Measurements from ENCODE around the gene LIMS2. TPM values are rescaled to one million over a fixed set of nuclear protein-coding genes. Genes with fewer than 3 reads are reported as not detected.

LIMS2 gene
- total RNA-seq, 2 experiments from 2014 or later, result 4.5 to 11.4 TPM

- CTCF ChIA-PET, result interaction anchor here (1.9 kb wide), 1 partner anchor 14 kb away, joined by 6 read pairs; no protein-coding TSS in a partner anchor
- H3K9me3 Mint-ChIP-seq (ENCODE audit: low read depth), result no peaks in the 10 kb centered on the region
- H3K36me3 Mint-ChIP-seq, result no peaks in the 10 kb centered on the region
- ATAC-seq, result no peak
- no peak overlapping the region for H3K27ac Mint-ChIP-seq
- no peak overlapping the region for H3K4me3 Mint-ChIP-seq
- no peak for DNase-seq
- H3K4me1 Mint-ChIP-seq, result peaks cover 1% of the 10 kb centered on the region
- peaks cover 60% of the 10 kb centered on the region for H3K27me3 Mint-ChIP-seq
Observed at GRCh38 chr2:127664065-127664894, 11.1 kb downstream of the LIMS2 start.

- CTCF ChIA-PET, result interaction anchor here (1.9 kb wide), 1 partner anchor 14 kb away, joined by 6 read pairs; no protein-coding TSS in a partner anchor
- Mint-ChIP-seq H3K27me3 (peaks cover 55% of the 10 kb centered on the region), H3K9me3 (ENCODE audit: low read depth) (no peaks in the 10 kb centered on the region), H3K27ac (no peak overlapping the region), H3K36me3 (no peaks in the 10 kb centered on the region), H3K4me1 (peaks cover 1% of the 10 kb centered on the region), H3K4me3 (no peak overlapping the region)
- ATAC-seq (no peak), DNase-seq (no peak)
Observed at GRCh38 chr2:127663566-127664064, 11.7 kb downstream of the LIMS2 start.

DNA sequence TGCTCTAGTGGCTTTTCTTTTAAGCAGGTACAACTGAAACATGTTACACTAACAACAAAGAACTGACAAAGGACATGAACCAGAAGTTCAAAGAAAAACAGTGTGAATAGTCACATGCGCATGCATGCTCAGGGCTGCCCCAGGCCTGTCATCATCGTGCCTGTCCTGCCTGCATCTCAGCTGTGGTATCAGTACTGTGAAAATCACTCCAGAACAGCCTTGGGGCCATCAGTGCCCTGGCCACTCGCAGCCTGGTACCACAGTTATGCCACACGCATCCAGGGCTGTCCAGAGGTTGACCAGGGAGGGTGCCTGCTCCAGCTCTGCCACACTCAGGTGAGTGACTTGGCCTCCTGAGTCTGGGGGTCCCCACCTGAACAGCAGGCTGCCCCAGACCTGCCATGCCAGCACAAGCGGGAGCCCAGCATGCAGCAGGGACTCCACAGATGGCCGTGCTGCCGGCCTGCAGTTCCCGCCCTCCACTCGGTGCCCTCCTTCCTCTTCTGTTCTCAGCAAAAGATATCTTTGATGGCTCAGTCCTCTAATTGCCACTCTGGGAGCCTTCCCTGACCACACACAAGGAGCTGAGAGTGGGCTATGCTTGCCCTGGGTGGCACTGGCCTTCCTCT lies 12.3 kb downstream of the LIMS2 start:
- H3K27ac Mint-ChIP-seq, result no peak overlapping the region
- H3K36me3 Mint-ChIP-seq, result no peaks in the 10 kb centered on the region
- no peak for DNase-seq
- peaks cover 1% of the 10 kb centered on the region for H3K4me1 Mint-ChIP-seq
- peaks cover 55% of the 10 kb centered on the region for H3K27me3 Mint-ChIP-seq
- H3K4me3 Mint-ChIP-seq, result no peak overlapping the region
- CTCF ChIA-PET, result interaction anchor here (1.9 kb wide), 1 partner anchor 13 kb away, joined by 6 read pairs; no protein-coding TSS in a partner anchor
- H3K9me3 Mint-ChIP-seq (ENCODE audit: low read depth), result no peaks in the 10 kb centered on the region
- ATAC-seq, result no peak

- H3K27ac Mint-ChIP-seq, result no peak overlapping the region
- ATAC-seq (no peak), DNase-seq (no peak)
- peaks cover 47% of the 10 kb centered on the region for H3K27me3 Mint-ChIP-seq
- H3K4me3 Mint-ChIP-seq, result no peak overlapping the region
- H3K9me3 Mint-ChIP-seq (ENCODE audit: low read depth), result no peaks in the 10 kb centered on the region
- H3K4me1 Mint-ChIP-seq, result peaks cover 1% of the 10 kb centered on the region
- CTCF ChIA-PET, result no interaction called here
- no peaks in the 10 kb centered on the region for H3K36me3 Mint-ChIP-seq
Observed at GRCh38 chr2:127661949-127662510, 13.3 kb downstream of the LIMS2 start.

- ATAC-seq, result no peak
- CTCF ChIA-PET, result no interaction called here
- Mint-ChIP-seq H3K9me3 (ENCODE audit: low read depth) (no peaks in the 10 kb centered on the region), H3K27me3 (peaks cover 38% of the 10 kb centered on the region), H3K4me3 (no peak overlapping the region), H3K27ac (no peak overlapping the region), H3K4me1 (peaks cover 1% of the 10 kb centered on the region), H3K36me3 (no peaks in the 10 kb centered on the region)
- DNase-seq, result no peak
Observed at GRCh38 chr2:127661072-127661649, 14.2 kb downstream of the LIMS2 start.

DNA sequence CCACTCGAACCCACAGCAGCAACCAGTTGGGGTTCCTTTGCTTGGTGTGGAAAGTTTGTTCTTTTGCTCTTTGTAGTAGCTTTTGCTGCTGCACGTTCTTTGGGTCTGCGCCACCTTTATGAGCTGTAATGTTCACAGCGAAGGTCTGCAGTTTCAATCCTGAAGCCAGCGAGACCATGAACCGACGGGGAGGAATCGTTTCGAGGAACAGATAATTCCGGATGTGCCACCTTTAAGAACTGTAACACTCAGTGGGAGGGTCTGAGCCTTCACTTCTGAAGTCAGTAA lies 15.1 kb downstream of the LIMS2 start:
- H3K4me3 Mint-ChIP-seq, result no peak overlapping the region
- CTCF ChIA-PET, result no interaction called here
- H3K4me1 Mint-ChIP-seq, result peaks cover 1% of the 10 kb centered on the region

GRCh38 chr2:127659408-127660290 lies 15.7 kb downstream of the LIMS2 start:
- peaks cover 1% of the 10 kb centered on the region for H3K4me1 Mint-ChIP-seq
- H3K27me3 Mint-ChIP-seq, result peaks cover 23% of the 10 kb centered on the region
- no peak overlapping the region for H3K4me3 Mint-ChIP-seq
- DNase-seq, result no peak
- no peaks in the 10 kb centered on the region for H3K9me3 Mint-ChIP-seq (ENCODE audit: low read depth)
- CTCF ChIA-PET, result interaction anchor here (0.6 kb wide), 1 partner anchor 674 kb away, joined by 6 read pairs; no protein-coding TSS in a partner anchor
- H3K36me3 Mint-ChIP-seq, result no peaks in the 10 kb centered on the region
- H3K27ac Mint-ChIP-seq, result no peak overlapping the region
- ATAC-seq, result no peak

More for the DNA sequence above, 15.1 kb downstream of the LIMS2 start:
- H3K9me3 Mint-ChIP-seq (ENCODE audit: low read depth), result no peaks in the 10 kb centered on the region
- no peaks in the 10 kb centered on the region for H3K36me3 Mint-ChIP-seq
- H3K27ac Mint-ChIP-seq, result no peak overlapping the region
- peaks cover 29% of the 10 kb centered on the region for H3K27me3 Mint-ChIP-seq
- ATAC-seq (no peak), DNase-seq (no peak)

GRCh38 chr2:127658641-127659407 lies 16.5 kb downstream of the LIMS2 start:
- no peak overlapping the region for H3K27ac Mint-ChIP-seq
- peaks cover 18% of the 10 kb centered on the region for H3K27me3 Mint-ChIP-seq
- H3K36me3 Mint-ChIP-seq, result no peaks in the 10 kb centered on the region
- no peak for ATAC-seq
- CTCF ChIA-PET, result no interaction called here
- H3K9me3 Mint-ChIP-seq (ENCODE audit: low read depth), result no peaks in the 10 kb centered on the region
- no peak for DNase-seq
- H3K4me1 Mint-ChIP-seq, result peaks cover 1% of the 10 kb centered on the region
- H3K4me3 Mint-ChIP-seq, result no peak overlapping the region

DNA sequence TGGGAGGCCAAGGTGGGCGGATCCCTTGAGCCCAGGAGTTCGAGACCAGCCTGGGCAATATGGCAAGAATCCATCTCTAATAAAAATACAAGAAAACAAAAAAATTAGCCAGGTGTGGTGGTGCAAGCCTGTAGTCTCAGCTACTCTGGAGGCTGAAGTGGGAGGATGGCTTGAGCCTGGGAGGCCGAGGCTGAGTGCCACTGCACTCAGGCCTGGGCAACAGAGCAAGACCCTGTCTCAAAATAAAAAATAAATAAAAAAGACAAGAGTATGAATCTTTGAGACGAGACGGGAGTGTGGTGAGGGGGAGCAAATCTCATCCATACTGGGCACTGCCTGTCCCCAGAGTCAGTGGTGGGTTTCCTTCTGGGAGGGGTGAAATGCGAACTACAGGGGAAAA lies 17.2 kb downstream of the LIMS2 start:
- Mint-ChIP-seq H3K36me3 (no peaks in the 10 kb centered on the region), H3K9me3 (ENCODE audit: low read depth) (no peaks in the 10 kb centered on the region), H3K27me3 (peaks cover 12% of the 10 kb centered on the region), H3K4me1 (peaks cover 1% of the 10 kb centered on the region), H3K27ac (no peak overlapping the region), H3K4me3 (no peak overlapping the region)
- ATAC-seq (no peak), DNase-seq (no peak)
- CTCF ChIA-PET, result no interaction called here

DNA sequence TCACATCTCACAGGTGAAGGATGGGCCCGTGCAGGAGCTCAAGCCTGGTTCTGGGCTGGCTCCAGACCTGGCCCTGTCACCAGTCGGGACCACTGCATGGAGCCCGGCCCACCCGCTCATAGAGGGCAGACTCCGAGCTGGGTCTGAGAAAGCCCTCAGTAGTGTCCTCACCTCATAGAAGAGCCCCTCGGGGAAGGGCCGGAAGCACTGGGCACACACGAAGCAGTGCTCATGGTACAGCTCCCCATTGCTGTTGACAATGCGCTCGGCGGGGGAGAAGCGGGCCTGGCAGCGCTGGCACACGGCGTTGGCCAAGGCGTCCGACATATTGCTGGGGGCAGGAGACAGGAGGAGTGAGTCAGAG lies 18.1 kb downstream of the LIMS2 start:
- no peak for DNase-seq
- ATAC-seq, result no peak
- Mint-ChIP-seq H3K4me3 (no peak overlapping the region), H3K9me3 (ENCODE audit: low read depth) (no peaks in the 10 kb centered on the region), H3K27me3 (peaks cover 4% of the 10 kb centered on the region), H3K27ac (no peak overlapping the region), H3K36me3 (no peaks in the 10 kb centered on the region), H3K4me1 (peaks cover 1% of the 10 kb centered on the region)
- CTCF ChIA-PET, result no interaction called here

DNA sequence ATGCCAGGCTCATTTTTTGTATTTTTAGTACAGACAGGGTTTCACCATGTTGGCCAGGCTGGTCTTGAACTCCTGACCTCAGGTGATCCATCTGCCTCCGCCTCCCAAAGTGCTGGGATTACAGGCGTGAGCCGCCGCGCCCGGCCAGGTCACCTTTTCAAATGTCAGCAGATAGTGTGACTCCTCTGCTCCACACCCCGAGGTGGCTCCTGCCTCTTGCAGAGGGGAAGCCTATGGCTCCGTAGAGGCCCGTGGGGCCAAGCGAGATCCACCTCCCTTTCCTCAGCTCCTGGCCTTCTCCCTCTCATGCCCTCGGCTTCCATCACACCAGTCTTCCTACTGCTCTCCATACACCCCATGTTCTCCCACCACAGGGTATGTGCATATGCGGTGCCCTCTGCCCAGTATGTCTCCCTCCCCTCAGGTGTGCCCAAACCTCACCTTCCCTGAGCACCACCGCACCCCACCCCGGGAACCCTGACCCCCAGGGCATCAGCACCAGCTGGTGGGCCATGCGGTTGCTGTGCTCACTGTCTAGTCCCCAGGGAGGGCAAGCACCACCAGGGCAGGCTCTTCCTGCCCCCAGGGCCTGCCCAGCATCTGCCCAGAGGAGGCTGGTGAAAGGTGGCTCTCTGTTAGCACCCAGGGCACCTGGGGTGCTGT lies 18.6 kb downstream of the LIMS2 start:
- Mint-ChIP-seq H3K4me3 (no peak overlapping the region), H3K4me1 (peaks cover 1% of the 10 kb centered on the region), H3K36me3 (no peaks in the 10 kb centered on the region), H3K27ac (no peak overlapping the region), H3K27me3 (peaks cover 2% of the 10 kb centered on the region), H3K9me3 (ENCODE audit: low read depth) (no peaks in the 10 kb centered on the region)
- ATAC-seq, result no peak
- CTCF ChIA-PET, result no interaction called here
- no peak for DNase-seq
